K562 (cell line): ENCODE data around the gene CLDN34. TPM values are rescaled to one million over a fixed set of nuclear protein-coding genes. Genes with fewer than 3 reads are reported as not detected.

Source experiments
- ATAC-seq: fragments of 200-7000 bp; cut with Tn5 transposase; 3 replicates; pipeline ENCODE4 v1.9.1; 2020; ENCODE audit warnings: moderate library complexity
- BruUV-seq: library from RNA; stranded (reverse); fragments of 400-500 nt; replicated peaks from 2 replicates; lab custom pipeline; 2021; lab: Mats Ljungman, UMichigan
- CTCF ChIA-PET: fragments of 300-600 bp; formaldehyde crosslinking; extraction: SDS; loops from one replicate; lab custom pipeline; 2021; ENCODE audit warnings: low intra/inter-chr PET ratio; lab: Yijun Ruan, JAX
- POLR2A ChIA-PET: fragments of 300-600, 350-650 bp; sonication (Branson Sonifier 250); formaldehyde crosslinking; extraction: SDS; loops from one replicate; lab custom pipeline; 2021; ENCODE audit warnings: antibody characterized with exemption, inconsistent platforms; lab: Yijun Ruan, JAX
- DNase-seq, 4 experiments: peaks; one replicate each; pipeline versions ENCODE4 v3.0.0 to v3.0.0-alpha.2; 2011 to 2018; ENCODE audit warnings: low spot score in 3 of 4, mixed read lengths in 3 of 4; ENCODE audit errors: extremely low read depth in 1 of 4
- FAIRE-seq: peaks from 2 replicates; lab custom pipeline; 2011; peaks lifted over from hg19 to GRCh38; lab: Jason Lieb, UNC
- H2AFZ ChIP-seq: 2 replicates; pipeline ENCODE4 v1.6.0; 2011; ENCODE audit warnings: low read depth, low read length, control low read depth, inconsistent platforms
- H3K27ac ChIP-seq: fragments of 200-600 bp; 3 replicates; pipeline ENCODE4 v1.8.0; 2011; ENCODE audit warnings: low read depth, mild to moderate bottlenecking, control low read depth, inconsistent platforms, low read length, moderate library complexity, mixed read lengths; ENCODE audit errors: extremely low read depth
- H3K27me3 ChIP-seq, 2 experiments: fragments of 300-600 bp in 1 of 2; 2 replicates in 1 of 2; 3 replicates in 1 of 2; pipeline versions ENCODE4 v1.6.0 to v1.8.0; 2011; ENCODE audit warnings: inconsistent platforms in 2 of 2, low read length in 2 of 2, mild to moderate bottlenecking in 1 of 2, mixed read lengths in 1 of 2, moderate library complexity in 1 of 2; ENCODE audit not compliant: control insufficient read depth in 2 of 2, insufficient read depth in 2 of 2
- H3K36me3 ChIP-seq: fragments of 300-600 bp; 3 replicates; pipeline ENCODE4 v1.8.0; 2011; ENCODE audit warnings: mild to moderate bottlenecking, low read length, inconsistent platforms; ENCODE audit not compliant: control insufficient read depth, insufficient read depth
- H3K4me1 ChIP-seq, 2 experiments: fragments of 200-600 bp in 1 of 2; replicated peaks in 1 of 2; 2 replicates in 1 of 2; 3 replicates in 1 of 2; pipeline versions ENCODE4 v1.5.1 to v1.8.0; 2011; ENCODE audit warnings: inconsistent platforms in 2 of 2, low read length in 2 of 2, mild to moderate bottlenecking in 1 of 2, mixed read lengths in 1 of 2, moderate library complexity in 1 of 2; ENCODE audit not compliant: control insufficient read depth in 2 of 2, insufficient read depth in 2 of 2
- H3K4me2 ChIP-seq: 2 replicates; pipeline ENCODE4 v1.6.1; 2011; ENCODE audit warnings: low read length, control low read depth, inconsistent platforms, mixed read lengths; ENCODE audit not compliant: insufficient read depth
- H3K4me3 ChIP-seq: fragments of 200-600 bp; sonication (generic), shearing (Covaris generic); 2 replicates; pipeline ENCODE4 v1.5.1; 2016; ENCODE audit warnings: control low read depth, inconsistent platforms
- H3K79me2 ChIP-seq: fragments of 200-600 bp; 3 replicates; pipeline ENCODE4 v1.8.0; 2011; ENCODE audit warnings: low read length, inconsistent platforms; ENCODE audit not compliant: control insufficient read depth, insufficient read depth
- H3K9ac ChIP-seq, 2 experiments: 2 replicates each; pipeline versions ENCODE4 v1.6.0 to v1.6.1; 2011; ENCODE audit warnings: low read depth in 2 of 2, low read length in 2 of 2, control low read depth in 1 of 2, inconsistent platforms in 1 of 2, mild to moderate bottlenecking in 1 of 2, mixed read lengths in 1 of 2; ENCODE audit not compliant: insufficient read depth in 1 of 2
- H3K9me1 ChIP-seq: one replicate; pipeline ENCODE4 v1.6.0; 2011; ENCODE audit warnings: inconsistent platforms, mild to moderate bottlenecking, low read length, moderate library complexity; ENCODE audit not compliant: control insufficient read depth, insufficient read depth
- H3K9me3 ChIP-seq: replicated peaks from 2 replicates; pipeline ENCODE4 v1.5.1; 2011; ENCODE audit warnings: low read depth, low read length, inconsistent platforms; ENCODE audit not compliant: control insufficient read depth, insufficient read depth
- H4K20me1 ChIP-seq: replicated peaks from 2 replicates; pipeline ENCODE4 v1.6.1; 2011; ENCODE audit warnings: low read length, inconsistent platforms, mixed read lengths; ENCODE audit not compliant: control insufficient read depth, insufficient read depth
- BDP1 ChIP-seq: IDR thresholded peaks from 3 replicates; pipeline ENCODE4 v1.6.1; 2011; ENCODE audit not compliant: insufficient read length, insufficient read depth
- CHD2 ChIP-seq: IDR thresholded peaks from 2 replicates; pipeline ENCODE4 v1.6.1; 2011; ENCODE audit warnings: low read depth, low read length
- CREB3L1 ChIP-seq: fragments of 450-650 bp; IDR thresholded peaks from 2 replicates; pipeline ENCODE4 v1.6.1; 2014; ENCODE audit warnings: low read depth, mild to moderate bottlenecking, moderate library complexity, borderline replicate concordance
- CXXC5 ChIP-seq: fragments of 250-450 bp; sonication (Bioruptor Pico); IDR thresholded peaks from 2 replicates; pipeline ENCODE4 v1.8.0; 2022; ENCODE audit warnings: inconsistent platforms, mild to moderate bottlenecking, moderate library complexity
- GATAD2B ChIP-seq: fragments of 450-650 bp; IDR thresholded peaks from 2 replicates; pipeline ENCODE4 v1.6.1; 2017; ENCODE audit warnings: mild to moderate bottlenecking, borderline replicate concordance
- IRF2 ChIP-seq: sonication (generic); formaldehyde crosslinking; IDR thresholded peaks from 2 replicates; pipeline ENCODE4 v1.8.1; 2022; ENCODE audit warnings: mild to moderate bottlenecking, missing genetic modification reagents
- NFYB ChIP-seq: IDR thresholded peaks from 2 replicates; pipeline ENCODE4 v1.6.1; 2011; ENCODE audit warnings: mild to moderate bottlenecking, moderate library complexity; ENCODE audit not compliant: insufficient read length; ENCODE audit errors: extremely low read depth
- PML ChIP-seq: IDR thresholded peaks from 2 replicates; pipeline ENCODE4 v1.6.1; 2012; ENCODE audit warnings: low read length, inconsistent platforms
- POLR2G ChIP-seq: fragments of 200-400 bp; formaldehyde crosslinking; IDR thresholded peaks from 2 replicates; pipeline ENCODE4 v1.6.1; 2017; ENCODE audit warnings: low read depth, mild to moderate bottlenecking, antibody characterized with exemption, low read length, moderate library complexity
- SETDB1 ChIP-seq: IDR thresholded peaks from one replicate; pipeline ENCODE4 v1.6.1; 2012; ENCODE audit warnings: low read length, control low read depth, inconsistent platforms
- SIN3A ChIP-seq, 2 experiments: fragments of 150-350 bp in 1 of 2; IDR thresholded peaks; 2 replicates each; pipeline ENCODE4 v1.6.1; 2011 to 2016; ENCODE audit warnings: borderline replicate concordance in 2 of 2, low read depth in 2 of 2, low read length in 2 of 2, mild to moderate bottlenecking in 2 of 2, moderate library complexity in 2 of 2; ENCODE audit not compliant: control insufficient read depth in 1 of 2
- SMAD3 ChIP-seq: fragments of 450-650 bp; formaldehyde crosslinking; conservative IDR thresholded peaks from 2 replicates; pipeline ENCODE4 v1.4.0; 2020; ENCODE audit warnings: mild to moderate bottlenecking
- TOE1 ChIP-seq, 2 experiments: fragments of 450-650 bp in 1 of 2; sonication (generic) in 1 of 2; formaldehyde crosslinking in 1 of 2; IDR thresholded peaks; 2 replicates each; pipeline versions ENCODE4 v1.7.1 to v1.8.0; 2016 to 2022; ENCODE audit warnings: borderline replicate concordance in 2 of 2, mild to moderate bottlenecking in 2 of 2, antibody characterized with exemption in 1 of 2, inconsistent platforms in 1 of 2, low read depth in 1 of 2, missing genetic modification reagents in 1 of 2, moderate library complexity in 1 of 2
- ZNF263 ChIP-seq: sonication (generic); formaldehyde crosslinking; IDR thresholded peaks from 2 replicates; pipeline ENCODE4 v1.8.0; 2022; ENCODE audit warnings: mild to moderate bottlenecking, missing genetic modification reagents, borderline replicate concordance
- WGBS: fragments of 100-300 bp; shearing (Covaris generic); methylation state at CpG from one replicate; pipeline ENCODE4 v1.1.6; 2016; ENCODE audit warnings: low coverage, mixed read lengths; ENCODE audit not compliant: insufficient coverage; ENCODE audit errors: missing lambda C conversion rate; 5-methylcytosine and 5-hydroxymethylcytosine counted together
- in situ Hi-C: fragments of 300-500 bp; cut with MboI; formaldehyde crosslinking; loops from 4 replicates; pipeline ENCODE4 v1.15.0; 2018; ENCODE audit warnings: inconsistent platforms, mixed read lengths
- intact Hi-C: fragments of 100-400 bp; cut with micrococcal nuclease; formaldehyde crosslinking; loops from 2 replicates; pipeline ENCODE4 v1.14.2; 2022
- polyA plus RNA-seq, 8 experiments: library from polyadenylated mRNA; depleted of rRNA in 4 of 8; stranded (reverse) in 5 of 8; unstranded in 3 of 8; fragments of >200 nt; fragmentation: Nextera tagmentation in 2 of 8; fragmentation: Illumina TruSeq in 1 of 8; extraction: Ambion mirVana in 2 of 8; extraction: Trizol in 1 of 8; gene quantifications; 2 replicates each; pipeline versions ENCODE4 v1.2.1 to v1.2.3, GENCODE V29; 2011 to 2014; ENCODE audit warnings: inconsistent platforms in 1 of 8, missing spikeins in 1 of 8
- total RNA-seq, 7 experiments: library from RNA; depleted of rRNA in 6 of 7; stranded (reverse); fragments of >200 nt in 6 of 7; fragmentation: Illumina TruSeq in 2 of 7; extraction: Trizol in 2 of 7; gene quantifications; 2 replicates each; pipeline versions ENCODE4 v1.2.1 to v1.2.3, GENCODE V29; 2011 to 2021; ENCODE audit warnings: low replicate concordance in 1 of 7

Gene CLDN34
- total and polyA plus RNA-seq, 9 of the 15 experiments (the other 6 are each of a cell fraction or from before 2014, with no cell fraction given) = not detected

DNA sequence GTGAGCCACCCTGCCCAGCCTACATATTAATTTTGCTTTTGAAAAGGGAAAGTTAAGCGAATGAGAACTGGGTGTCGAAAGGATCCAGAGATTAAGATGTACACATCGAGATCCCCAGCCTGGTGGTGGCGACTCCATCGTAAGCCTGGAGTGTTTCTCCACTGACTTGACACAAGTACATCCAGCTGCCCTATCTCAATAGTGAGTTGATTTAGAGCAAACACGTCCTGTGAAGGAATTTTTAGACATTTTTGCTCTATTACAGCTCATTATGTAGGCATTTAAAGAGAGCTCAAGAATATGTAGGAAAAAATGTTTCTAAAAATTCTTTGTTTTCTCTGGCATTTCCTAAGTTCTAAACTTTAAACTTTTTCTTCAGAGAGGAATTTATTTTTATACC lies 11.7 kb upstream of the CLDN34 start:
- Histone ChIP-seq H3K9me1 (no peaks in the 10 kb centered on the region), H3K4me3 (no peak overlapping the region), H3K4me2 (no peak overlapping the region), H2AFZ (no peak overlapping the region), H3K27ac (no peak overlapping the region), H3K27me3 (peaks cover 0 to 6% of the 10 kb centered on the region in 2 experiments; a peak in 1 of 5 replicates), H3K4me1 (no peaks in the 10 kb centered on the region), H4K20me1 (no peaks in the 10 kb centered on the region), H3K36me3 (no peaks in the 10 kb centered on the region), H3K79me2 (no peaks in the 10 kb centered on the region), H3K9me3 (no peaks in the 10 kb centered on the region), H3K9ac (no peak overlapping the region)
- FAIRE-seq = no peak
- TF ChIP-seq IRF2 (CRISPR knock-in tag) = no peak
- TF ChIP-seq NFYB = no peak
- no peak for TF ChIP-seq SIN3A (IDR thresholded peaks at IDR 0.05; ENCODE audit: borderline replicate concordance in 2 of 2, control insufficient read depth in 1 of 2, low read depth in 2 of 2, low read length in 2 of 2)
- no peak for TF ChIP-seq SETDB1
- no peak for TF ChIP-seq PML
- no peak for TF ChIP-seq CXXC5
- no peak for TF ChIP-seq CHD2
- BruUV-seq = no TSS peak
- POLR2A ChIA-PET = no interaction called here
- in situ Hi-C loops (no loop called here), intact Hi-C loops (no loop called here)
- 0% methylated on average over 6 of the region's 6 CpGs for WGBS
- DNase-seq = no peak
- CTCF ChIA-PET = no interaction called here
- ATAC-seq = no peak

- no peak overlapping the region for H3K4me2 ChIP-seq
- ChIA-PET CTCF (no interaction called here), POLR2A (no interaction called here)
- TF ChIP-seq POLR2G (no peak), CREB3L1 (no peak), SMAD3 (CRISPR knock-in tag) (no peak), GATAD2B (no peak), BDP1 (no peak), ZNF263 (CRISPR knock-in tag) (no peak), TOE1 (IDR thresholded peaks at IDR 0.05; ENCODE audit: borderline replicate concordance) (no peak), TOE1 (CRISPR knock-in tag; IDR thresholded peaks at IDR 0.05; ENCODE audit: borderline replicate concordance, low read depth) (no peak)
These were observed 9.4 kb upstream of the CLDN34 start for GRCh38 chrX:9957743-9958142.

More at GRCh38 chrX:9957743-9958142, 9.4 kb upstream of the CLDN34 start:
- no peak for ATAC-seq
- BruUV-seq = no TSS peak
- in situ Hi-C loops = no loop called here
- Histone ChIP-seq H3K9me1 (no peaks in the 10 kb centered on the region), H3K4me1 (no peaks in the 10 kb centered on the region), H3K36me3 (no peaks in the 10 kb centered on the region), H3K4me3 (no peak overlapping the region), H3K27ac (no peak overlapping the region), H3K9me3 (no peaks in the 10 kb centered on the region), H3K79me2 (no peaks in the 10 kb centered on the region), H3K27me3 (peaks cover 3 to 6% of the 10 kb centered on the region in 2 experiments; a peak in 2 of 5 replicates), H4K20me1 (no peaks in the 10 kb centered on the region), H2AFZ (no peak overlapping the region), H3K9ac (no peak overlapping the region)
- no peak for DNase-seq
- no peak for FAIRE-seq
- WGBS = 0% methylated on average over 9 of the region's 9 CpGs
- intact Hi-C loops = no loop called here
